PC-9 (cell line): Measurements from ENCODE around the gene DNAJC18.

Experiments
- CTCF ChIP-seq: fragments of 200-600 bp; sonication (generic); conservative IDR thresholded peaks from 2 replicates; pipeline ENCODE4 v1.6.1; 2017; ENCODE audit warnings: mixed run types, antibody characterized with exemption, mild to moderate bottlenecking, moderate library complexity
- EZH2 ChIP-seq: fragments of 200-600 bp; sonication (generic); IDR thresholded peaks from 2 replicates; pipeline ENCODE4 v1.8.0; 2017; ENCODE audit warnings: antibody characterized with exemption, low read depth

DNA sequence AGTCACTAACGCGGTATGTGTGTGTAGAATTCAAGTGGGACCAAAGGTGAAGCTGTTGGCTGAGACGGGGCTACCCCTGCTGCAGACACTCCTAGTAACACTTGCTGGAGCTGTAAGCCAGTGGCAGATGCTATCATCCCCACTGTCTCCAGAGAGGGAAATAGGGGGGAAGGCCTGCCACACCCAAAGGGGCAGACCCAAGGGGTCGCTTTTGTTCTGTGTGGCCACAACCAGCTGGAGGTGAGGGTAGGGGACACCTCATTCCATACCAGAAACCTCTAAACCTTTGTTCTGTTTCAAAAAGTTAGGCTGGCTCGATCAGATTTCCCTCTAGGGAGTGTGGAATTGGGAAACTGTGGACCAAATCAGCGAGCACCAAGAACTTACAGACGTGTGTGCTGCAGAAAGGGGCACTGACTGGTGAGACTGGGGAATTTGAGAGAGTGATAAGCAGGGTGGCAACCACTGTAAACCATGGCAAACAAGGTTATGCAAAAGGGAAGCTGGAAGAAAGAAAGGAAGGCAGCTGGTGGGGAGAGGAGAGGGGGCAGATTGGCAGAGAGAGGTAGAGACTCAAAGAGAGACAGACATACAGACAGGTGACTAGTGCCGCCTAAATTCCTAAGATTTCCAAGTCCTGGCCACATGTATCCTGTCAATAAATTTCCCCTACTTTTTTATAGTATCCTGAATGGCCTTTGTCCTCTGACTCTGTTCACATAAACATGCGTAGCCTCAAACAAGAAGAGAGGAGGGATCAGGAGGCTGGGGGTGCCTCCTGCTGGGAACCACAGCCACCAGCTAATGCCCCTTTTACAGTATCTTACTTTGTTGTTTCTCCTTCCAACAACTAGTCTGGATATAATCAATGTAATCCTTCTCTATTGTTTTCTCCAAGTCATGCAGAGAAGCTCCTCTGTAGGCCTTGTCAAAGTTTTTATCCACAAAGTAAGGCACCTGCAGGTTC, 19.8 kb downstream of the DNAJC18 start:
- no peak for TF ChIP-seq CTCF
- TF ChIP-seq EZH2, result no peak
